ENCODE results near the gene SLC9A5.

The SLC9A5 gene

GRCh38 chr16:67238806-67239470, 9.8 kb upstream of the SLC9A5 start:
- no peak for DNase-seq

- DNase-seq = no peak
These were observed 8.3 kb upstream of the SLC9A5 start for GRCh38 chr16:67240506-67240905.

GRCh38 chr16:67241008-67241900, 7.5 kb upstream of the SLC9A5 start:
- no peak for DNase-seq

DNA sequence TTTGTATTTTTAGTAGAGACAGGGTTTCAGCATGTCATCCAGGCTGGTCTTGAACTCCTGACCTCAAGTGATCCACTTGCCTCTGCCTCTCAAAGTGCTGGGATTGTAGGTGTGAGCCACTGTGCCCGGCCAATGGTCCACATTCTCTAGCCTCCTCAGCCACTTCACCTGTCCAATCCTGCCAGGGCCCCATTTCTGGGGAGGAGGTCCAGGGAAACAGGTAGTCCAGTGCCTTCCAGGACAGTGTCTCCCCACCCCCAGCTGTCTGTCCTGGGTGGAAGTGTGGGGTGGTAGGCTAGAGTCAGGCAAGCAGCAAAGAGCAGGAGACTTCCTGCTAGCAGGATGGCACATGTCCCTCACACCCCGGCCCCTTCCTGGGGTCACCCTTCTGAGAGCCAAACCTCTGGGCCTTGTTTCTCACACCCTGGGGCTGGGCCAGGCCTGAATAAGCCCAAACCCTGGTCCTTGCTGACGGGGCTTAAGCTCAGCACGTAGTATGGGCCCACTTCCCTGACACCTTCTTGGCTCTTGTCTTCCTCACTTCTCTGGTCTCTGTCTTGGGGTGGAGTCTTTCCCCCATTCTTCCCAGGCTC, 6.5 kb upstream of the SLC9A5 start:
- no peak for DNase-seq

DNA sequence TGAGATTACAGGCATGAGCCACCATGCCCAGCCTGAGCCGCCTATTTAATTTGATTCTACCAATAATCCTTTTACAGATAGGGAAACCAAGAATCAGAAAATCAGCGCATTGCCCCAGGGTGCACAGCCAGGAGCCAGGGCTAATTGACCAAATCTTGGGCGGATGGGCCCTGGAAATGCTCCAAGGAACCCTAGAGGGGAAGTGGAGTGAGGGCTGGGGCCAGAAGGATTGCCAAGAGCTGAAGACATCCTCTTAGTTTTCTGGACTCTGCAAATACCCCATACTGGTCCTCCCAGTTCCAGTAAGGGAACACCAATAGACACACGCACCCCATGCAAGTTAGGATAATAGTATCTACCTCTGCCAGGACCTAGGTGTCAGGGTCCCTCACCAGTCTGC, 5.3 kb upstream of the SLC9A5 start:
- DNase-seq = no peak

DNA sequence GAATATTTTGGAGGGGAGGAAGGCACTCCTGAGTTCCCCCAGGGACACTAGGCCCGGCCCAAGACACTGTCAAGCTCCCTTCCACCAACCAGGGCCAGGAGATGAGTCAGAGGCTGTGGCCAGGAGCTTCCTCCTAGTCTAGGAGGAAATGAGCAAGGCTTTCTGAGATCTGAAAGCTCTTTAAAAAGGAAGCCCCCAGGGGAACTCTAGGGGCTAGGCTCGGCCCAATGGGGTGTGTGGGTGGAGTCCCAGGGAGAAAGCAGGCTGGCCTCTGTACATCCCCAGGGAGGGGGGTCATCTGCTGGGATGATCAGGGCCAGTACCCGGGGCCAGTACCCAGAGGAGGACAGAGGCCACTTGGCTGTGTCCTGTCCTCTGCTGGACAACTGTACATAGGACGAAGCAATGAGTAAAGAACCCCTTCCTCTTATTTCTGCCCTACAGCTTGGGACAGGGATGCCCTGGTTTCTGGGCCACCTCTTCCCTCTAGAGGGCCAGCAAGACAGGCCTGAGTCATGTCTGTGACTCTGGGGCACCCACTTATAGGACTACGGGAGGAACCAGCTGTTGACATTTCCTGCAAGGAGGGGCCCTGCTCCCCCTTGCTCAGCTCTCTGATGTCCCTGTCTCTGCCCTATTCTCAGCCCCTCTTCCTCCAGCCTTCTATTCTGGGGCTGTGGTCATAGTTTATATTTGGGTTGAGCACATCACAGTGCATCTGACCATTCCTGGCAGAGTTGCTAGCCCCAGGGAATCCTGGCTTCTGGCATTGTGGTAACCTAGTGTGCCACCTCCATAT, 4.2 kb upstream of the SLC9A5 start:
- DNase-seq = no peak

GRCh38 chr16:67245186-67245585, 3.6 kb upstream of the SLC9A5 start:
- DNase-seq = no peak

DNA sequence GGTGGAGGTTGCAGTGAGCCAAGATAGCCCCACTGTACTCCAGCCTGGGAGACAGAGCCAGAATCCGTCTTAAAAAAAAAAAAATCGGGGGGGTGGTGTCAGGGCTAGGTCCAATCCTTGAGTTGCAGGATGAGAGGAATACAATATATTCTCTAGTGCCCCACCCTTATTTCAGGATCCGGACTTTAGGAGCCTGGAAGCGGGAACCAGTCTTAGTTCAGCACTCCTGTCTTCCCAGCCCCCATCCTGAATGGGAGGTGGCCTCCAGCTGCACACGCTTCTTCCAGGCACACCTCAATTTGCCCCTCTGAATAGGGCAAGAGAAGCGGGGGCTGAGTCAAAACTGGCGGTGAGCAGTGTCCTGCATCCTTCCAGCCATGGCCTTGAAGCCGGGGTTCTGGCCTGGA, 3.1 kb upstream of the SLC9A5 start:
- no peak for DNase-seq

GRCh38 chr16:67246081-67246755, 2.6 kb upstream of the SLC9A5 start:
- DNase-seq = peak; percentile 50

DNA sequence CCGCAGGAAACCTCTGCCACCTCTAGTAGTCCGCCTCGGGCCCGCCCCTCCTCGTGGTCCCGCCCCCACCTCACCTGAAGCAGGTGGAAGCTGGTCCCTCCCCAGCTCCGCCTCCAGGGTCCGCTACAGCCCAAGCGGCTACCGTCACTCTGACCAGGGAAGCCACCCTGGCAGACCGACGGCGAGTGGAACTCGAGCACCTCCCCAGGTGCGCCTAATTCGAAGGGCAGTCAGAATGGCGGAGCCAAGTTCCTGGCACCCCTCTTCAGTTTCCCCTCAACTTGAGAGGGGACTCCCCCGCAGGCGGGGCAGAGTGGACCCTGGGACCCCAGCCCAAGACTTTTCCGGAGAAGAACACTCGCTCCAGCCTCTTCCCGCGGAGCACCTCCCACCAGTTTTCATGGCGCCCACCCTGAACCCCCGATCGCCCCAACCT, 2.0 kb upstream of the SLC9A5 start:
- no peak for DNase-seq

DNA sequence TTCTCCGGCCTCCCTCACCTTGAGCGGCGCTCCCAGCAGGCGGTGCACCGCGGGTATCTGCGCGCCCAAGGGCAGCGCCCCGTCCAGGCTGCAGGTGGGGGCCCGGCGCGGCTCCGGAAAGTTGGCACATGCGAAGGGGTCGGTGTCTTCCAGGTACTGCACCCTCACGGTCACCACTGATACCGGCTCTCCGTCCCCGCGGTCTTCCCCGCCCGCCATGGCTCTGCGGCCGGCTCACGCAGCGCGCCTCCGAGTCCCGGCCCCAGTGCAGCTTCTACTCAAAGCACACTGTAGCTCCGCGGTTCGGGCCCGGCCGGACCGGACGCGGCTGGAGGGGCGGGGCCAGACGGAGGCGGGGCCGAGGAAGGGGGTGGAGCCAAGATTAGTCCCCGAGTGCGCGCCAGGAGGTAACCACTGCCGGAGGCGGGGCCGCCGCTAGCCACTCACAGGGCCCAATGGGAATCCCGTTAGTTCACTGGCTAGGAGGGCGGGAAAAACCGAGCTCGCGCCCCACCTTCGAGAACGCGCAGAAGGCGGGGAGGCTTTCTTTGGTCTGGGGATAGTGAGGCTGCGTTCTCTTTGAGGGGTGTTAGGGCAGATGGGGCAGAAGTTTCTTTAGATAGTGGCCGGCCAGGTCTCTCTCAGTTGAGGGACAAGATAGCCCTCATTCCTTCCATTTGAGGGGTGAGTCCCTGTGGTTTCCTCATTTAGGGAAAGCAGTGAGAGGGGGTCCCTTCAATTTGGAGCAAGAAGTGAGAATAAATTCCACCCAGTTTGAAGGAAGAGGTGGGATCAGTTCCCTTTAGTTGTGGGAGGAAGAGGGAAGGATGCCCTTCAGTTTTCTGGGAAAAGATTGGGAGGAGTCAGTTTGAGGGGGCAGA, 1.3 kb upstream of the SLC9A5 start, which contains the start of gene FHOD1:
TSS of gene FHOD1 (minus strand) at position 290 of the 881 bp plus-strand sequence. CDS start at position 219, 71 bp downstream.
- DNase-seq = peak; percentile 75

GRCh38 chr16:67248073-67248400, 742 bp upstream of the SLC9A5 start:
- DNase-seq = no peak

GRCh38 chr16:67249178-67250044, 632 bp downstream of the SLC9A5 start:
- DNase-seq = peak; percentile 40

DNA sequence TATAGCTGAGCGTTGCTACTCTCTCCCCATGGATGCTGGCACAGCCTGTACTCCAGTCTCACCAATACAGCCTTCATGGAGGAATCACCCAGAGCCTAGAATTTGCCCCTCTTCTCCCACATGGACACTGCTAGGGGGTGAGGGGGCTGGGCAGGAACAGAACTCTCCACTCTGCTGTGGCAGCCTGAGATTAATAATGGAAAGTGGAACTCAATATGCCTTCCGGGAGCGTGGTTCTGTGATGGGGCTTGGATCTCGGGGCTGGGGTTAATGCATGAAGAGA, 1.2 kb downstream of the SLC9A5 start:
- no peak for DNase-seq

DNA sequence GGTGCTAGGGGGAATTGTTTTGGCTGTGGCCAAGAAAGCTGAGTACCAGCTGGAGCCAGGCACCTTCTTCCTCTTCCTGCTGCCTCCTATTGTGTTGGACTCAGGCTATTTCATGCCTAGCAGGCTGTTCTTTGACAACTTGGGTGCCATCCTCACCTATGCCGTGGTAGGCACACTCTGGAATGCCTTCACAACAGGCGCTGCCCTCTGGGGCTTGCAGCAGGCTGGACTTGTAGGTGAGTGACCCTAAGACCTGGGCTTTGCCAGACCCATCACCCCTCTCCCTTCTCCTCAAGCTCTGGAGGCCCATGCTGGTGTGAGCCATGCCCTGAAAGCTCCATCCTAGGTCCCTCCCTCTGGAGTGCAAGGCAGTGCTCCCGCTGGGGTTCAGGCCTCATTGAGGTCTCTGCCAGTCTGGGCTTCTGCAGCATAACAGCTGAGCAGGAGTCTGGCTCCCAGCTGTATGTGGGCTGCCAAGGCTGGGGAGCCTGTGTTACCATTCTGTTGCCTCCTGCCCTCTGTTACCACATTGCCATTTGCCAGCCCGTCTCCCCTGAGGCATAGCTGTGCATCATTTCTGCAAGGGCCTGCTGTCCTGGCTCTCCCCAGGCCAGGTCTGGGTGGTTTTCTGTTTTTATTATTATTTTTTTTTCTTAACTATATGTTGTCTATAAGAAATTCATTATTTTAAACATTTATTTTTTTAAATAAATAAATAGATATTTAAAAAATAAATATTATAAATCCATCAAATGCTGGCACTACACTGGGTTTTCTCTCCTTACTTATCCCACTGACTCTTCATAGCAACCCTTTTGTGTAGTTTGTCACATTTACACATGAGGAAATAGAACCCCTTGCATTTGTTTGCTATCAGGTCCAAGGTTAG, 4.1 kb downstream of the SLC9A5 start:
- DNase-seq = no peak

- no peak for DNase-seq
These were observed 6.2 kb downstream of the SLC9A5 start for GRCh38 chr16:67254801-67255552.

- DNase-seq = no peak
These were observed 6.9 kb downstream of the SLC9A5 start for GRCh38 chr16:67255553-67256221.

DNA sequence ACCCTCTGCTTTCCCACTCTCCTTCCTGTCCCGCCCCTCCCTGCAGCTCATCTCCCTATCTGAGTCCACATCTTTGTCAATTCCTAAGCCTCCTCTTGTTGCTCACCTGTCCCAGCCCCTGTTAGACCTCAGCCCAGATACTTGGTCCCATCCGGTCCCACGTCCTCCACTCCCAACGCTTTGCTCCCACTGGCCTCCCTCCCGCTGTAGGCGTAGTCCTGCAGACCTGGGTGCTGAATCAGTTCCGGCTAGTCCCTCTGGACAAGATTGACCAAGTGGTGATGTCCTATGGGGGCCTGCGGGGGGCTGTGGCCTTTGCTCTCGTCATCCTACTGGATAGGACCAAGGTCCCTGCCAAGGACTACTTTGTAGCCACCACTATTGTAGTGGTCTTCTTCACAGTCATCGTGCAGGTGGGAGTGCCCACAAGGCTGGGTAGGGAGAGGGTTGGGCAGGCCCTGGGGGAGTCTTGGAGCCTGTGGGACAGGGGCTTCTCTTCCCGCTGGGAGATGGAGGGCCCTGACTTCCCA, 8.0 kb downstream of the SLC9A5 start:
- no peak for DNase-seq
